Heart left ventricle (tissue), 16 donors: ENCODE data around the gene DUSP18. TPM values are rescaled to one million over a fixed set of nuclear protein-coding genes. Genes with fewer than 3 reads are reported as not detected.

Experiments
- ATAC-seq, 4 donors: fragments of 200-7000 bp; cut with Tn5 transposase; one replicate each; pipeline ENCODE4 v1.9.1; 2020 to 2022; ENCODE audit warnings: moderate library complexity in 4 of 4, mild to moderate bottlenecking in 3 of 4, moderate number of reproducible peaks in 1 of 4
- DNase-seq, 5 donors: peaks; one replicate each; pipeline ENCODE4 v3.0.0-alpha.2; 2020
- H3K27ac ChIP-seq, 12 donors: fragments of 200-600 bp; sonication (generic) in 4 of 12; one replicate each; pipeline versions ENCODE4 v1.5.0 to v1.8.0; 2016 to 2022; ENCODE audit warnings: mild to moderate bottlenecking in 2 of 12
- H3K27me3 ChIP-seq, 9 donors: fragments of 200-600 bp; sonication (generic) in 2 of 9; one replicate each; pipeline versions ENCODE4 v1.5.1 to v1.8.0; 2016 to 2022; ENCODE audit warnings: mild to moderate bottlenecking in 3 of 9
- H3K36me3 ChIP-seq, 9 donors: fragments of 200-600 bp; sonication (generic) in 2 of 9; one replicate each; pipeline versions ENCODE4 v1.5.0 to v1.8.0; 2018 to 2022; ENCODE audit warnings: mild to moderate bottlenecking in 2 of 9
- H3K4me1 ChIP-seq, 12 donors: fragments of 200-600 bp; sonication (generic) in 4 of 12; one replicate each; pipeline versions ENCODE4 v1.5.0 to v1.8.0; 2016 to 2022; ENCODE audit warnings: mild to moderate bottlenecking in 3 of 12
- H3K4me3 ChIP-seq, 12 donors: fragments of 200-600 bp; sonication (generic) in 4 of 12; one replicate each; pipeline versions ENCODE4 v1.5.0 to v1.8.0; 2017 to 2022; ENCODE audit warnings: mild to moderate bottlenecking in 9 of 12, moderate library complexity in 4 of 12
- H3K9me3 ChIP-seq, 12 donors: fragments of 200-600 bp; sonication (generic) in 4 of 12; one replicate each; pipeline versions ENCODE4 v1.5.0 to v1.8.0; 2016 to 2022; ENCODE audit warnings: mild to moderate bottlenecking in 1 of 12
- POLR2A ChIP-seq, 2 donors: fragments of 450-650 bp; IDR thresholded peaks; one replicate each; pipeline ENCODE4 v1.6.1; 2017; ENCODE audit warnings: antibody characterized with exemption in 2 of 2, mild to moderate bottlenecking in 2 of 2, moderate library complexity in 2 of 2
- WGBS, 4 donors: extraction: QIAGEN DNeasy Blood & Tissue Kit in 2 of 4; methylation state at CpG; one replicate each; pipeline versions ENCODE4 v1.1.5 to v1.1.7; 2013 to 2018; 5-methylcytosine and 5-hydroxymethylcytosine counted together
- intact Hi-C, 10 donors: fragments of 100-400 bp; cut with DNase I; formaldehyde crosslinking; loops; one replicate each; pipeline versions ENCODE4 v1.11.1 to v1.14.2; 2022
- polyA plus RNA-seq, 2 donors: library from polyadenylated mRNA; stranded (reverse); fragments of 200-250 nt; gene quantifications; one replicate each; pipeline ENCODE4 v1.2.3, GENCODE V29; 2013
- total RNA-seq, 9 donors: library from RNA; depleted of rRNA in 2 of 9; stranded (reverse); fragments of >200 nt in 2 of 9; fragmentation: NEBNext Ultra II Directional in 3 of 9; extraction: Animal tissue kit (Norgen Biotek cat#: 25700) in 3 of 9; gene quantifications; one replicate each; pipeline versions ENCODE4 v1.1.0 to v1.2.4, GENCODE V29; 2016 to 2023
- TF ChIP-seq, protein P1 (sequence below), 12 donors: fragments of 200-600 bp; sonication (generic) in 4 of 12; IDR thresholded peaks; one replicate each; pipeline versions ENCODE4 v1.5.0 to v1.8.0; 2018 to 2022; ENCODE audit warnings: antibody characterized with exemption in 12 of 12, mild to moderate bottlenecking in 5 of 12
- donor health status: ischemic (EF 13 %, LVEDD 7.1; RV severe dilation, severe dysfunction).
- donor health status: healthy with polysubstance abuse.
- donor health status: DM: no; HTN: yes; CAD: no.
- donor health status: DM: no; HTN: no; CAD: no.
- donor health status: ischemic (EF 25% LVEDD 6.9; RV normal size, moderate dysfunction).
- donor health status: ischemic (EF 25% LVEDD 5.7; RV mildly dilated, moderate dysfunction).
- donor health status: healthy.
- donor health status: DM: yes; HTN: yes; CAD: no.
- donor health status: ischemic (EF 35%, LVEDD 5.7; RV mildly dilated, moderate dysfunction).
- donor health status: nonischemic (EF 11% LVEDD 7.7; RV severe dilation, severe dysfunction).
- donor health status: DM: yes; HTN: yes; CAD: no.
- donor health status: PGD.
- donor health status: ischemic (EF 29% LVEDD 5.4; RV normal size, mild dysfunction).
- donor health status: nonischemic (EF 23%, LVEDD 6.1; RV moderate dilation, normal function).

The DUSP18 gene
- total and polyA plus RNA-seq, 11 donors, result 1.6 to 6.1 (median 3.1) TPM

DNA sequence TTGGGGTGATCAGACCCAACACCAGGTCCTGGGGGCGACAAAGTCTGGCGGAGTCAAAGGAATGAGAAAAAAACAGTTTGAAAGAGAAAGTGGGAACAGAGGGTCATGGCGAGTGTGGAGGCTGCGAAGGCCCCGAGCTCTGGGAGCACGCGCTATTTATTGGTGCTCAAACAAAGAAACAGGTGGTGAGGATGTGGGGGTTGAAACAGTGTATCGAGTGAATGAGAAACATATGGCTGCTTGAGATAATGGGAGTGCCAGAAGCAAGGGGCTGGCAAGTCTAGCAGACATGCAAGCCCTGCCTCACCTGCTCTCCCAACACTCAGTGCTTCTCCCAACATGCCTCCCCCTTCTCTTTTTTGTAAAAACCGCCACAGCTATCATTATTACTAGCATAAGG, 7.8 kb upstream of the DUSP18 start:
- 71 to 86% (median 77%) methylated on average over 9 of the region's 9 CpGs for WGBS, 4 donors
- intact Hi-C loops, result loop anchor here in 1 of 10 donors (5.0 kb wide), 1 partner anchor 38 kb away; the partner anchor contains the start of gene SLC35E4
- TF ChIP-seq POLR2A (IDR thresholded peaks at IDR 0.05), result no peak
- TF ChIP-seq, protein P1, sequence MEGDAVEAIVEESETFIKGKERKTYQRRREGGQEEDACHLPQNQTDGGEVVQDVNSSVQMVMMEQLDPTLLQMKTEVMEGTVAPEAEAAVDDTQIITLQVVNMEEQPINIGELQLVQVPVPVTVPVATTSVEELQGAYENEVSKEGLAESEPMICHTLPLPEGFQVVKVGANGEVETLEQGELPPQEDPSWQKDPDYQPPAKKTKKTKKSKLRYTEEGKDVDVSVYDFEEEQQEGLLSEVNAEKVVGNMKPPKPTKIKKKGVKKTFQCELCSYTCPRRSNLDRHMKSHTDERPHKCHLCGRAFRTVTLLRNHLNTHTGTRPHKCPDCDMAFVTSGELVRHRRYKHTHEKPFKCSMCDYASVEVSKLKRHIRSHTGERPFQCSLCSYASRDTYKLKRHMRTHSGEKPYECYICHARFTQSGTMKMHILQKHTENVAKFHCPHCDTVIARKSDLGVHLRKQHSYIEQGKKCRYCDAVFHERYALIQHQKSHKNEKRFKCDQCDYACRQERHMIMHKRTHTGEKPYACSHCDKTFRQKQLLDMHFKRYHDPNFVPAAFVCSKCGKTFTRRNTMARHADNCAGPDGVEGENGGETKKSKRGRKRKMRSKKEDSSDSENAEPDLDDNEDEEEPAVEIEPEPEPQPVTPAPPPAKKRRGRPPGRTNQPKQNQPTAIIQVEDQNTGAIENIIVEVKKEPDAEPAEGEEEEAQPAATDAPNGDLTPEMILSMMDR (IDR thresholded peaks at IDR 0.05), result no peak
- H3K9me3 ChIP-seq, result no peaks in the 10 kb centered on the region
- no peaks in the 10 kb centered on the region for H3K36me3 ChIP-seq
- DNase-seq (no peak), ATAC-seq (no peak)
- H3K27me3 ChIP-seq, result peaks cover 0 to 14% (median 0%) of the 10 kb centered on the region in 9 donors
- no peak overlapping the region for H3K27ac ChIP-seq
- no peak overlapping the region for H3K4me3 ChIP-seq
- peaks cover 0 to 1% (median 0%) of the 10 kb centered on the region in 12 donors for H3K4me1 ChIP-seq

DNA sequence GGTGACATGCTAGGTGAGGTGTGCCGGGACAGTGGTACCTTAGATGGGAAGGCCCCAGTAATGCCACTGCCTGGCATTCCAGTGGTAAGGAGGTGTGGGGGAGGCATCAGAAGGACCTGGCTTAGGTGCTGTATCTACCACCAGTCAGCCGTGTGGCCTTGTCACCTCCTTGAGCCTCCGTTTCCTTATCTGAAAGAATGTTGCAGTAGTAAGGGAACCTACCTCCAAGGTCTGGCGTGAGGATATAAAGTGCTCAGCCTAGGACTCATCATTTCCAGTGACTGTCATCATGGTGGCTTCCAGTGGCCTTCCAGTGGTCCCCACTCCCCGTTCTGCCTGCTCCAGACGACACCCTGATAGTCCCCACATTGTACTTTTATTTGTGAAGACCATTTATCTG, 6.8 kb upstream of the DUSP18 start:
- DNase-seq, result no peak
- Histone ChIP-seq H3K4me1 (no peaks in the 10 kb centered on the region), H3K27ac (no peak overlapping the region), H3K9me3 (no peaks in the 10 kb centered on the region), H3K36me3 (no peaks in the 10 kb centered on the region), H3K27me3 (peaks cover 0 to 14% (median 0%) of the 10 kb centered on the region in 9 donors), H3K4me3 (no peak overlapping the region)
- intact Hi-C loops, result loop anchor here in 1 of 10 donors (5.0 kb wide), 1 partner anchor 37 kb away; the partner anchor contains the start of gene SLC35E4
- WGBS, 4 donors, result 83 to 87% (median 84%) methylated on average over 6 of the region's 6 CpGs
- TF ChIP-seq, protein P1 (IDR thresholded peaks at IDR 0.05), result no peak
- TF ChIP-seq POLR2A (IDR thresholded peaks at IDR 0.05), result no peak
- no peak for ATAC-seq

DNA sequence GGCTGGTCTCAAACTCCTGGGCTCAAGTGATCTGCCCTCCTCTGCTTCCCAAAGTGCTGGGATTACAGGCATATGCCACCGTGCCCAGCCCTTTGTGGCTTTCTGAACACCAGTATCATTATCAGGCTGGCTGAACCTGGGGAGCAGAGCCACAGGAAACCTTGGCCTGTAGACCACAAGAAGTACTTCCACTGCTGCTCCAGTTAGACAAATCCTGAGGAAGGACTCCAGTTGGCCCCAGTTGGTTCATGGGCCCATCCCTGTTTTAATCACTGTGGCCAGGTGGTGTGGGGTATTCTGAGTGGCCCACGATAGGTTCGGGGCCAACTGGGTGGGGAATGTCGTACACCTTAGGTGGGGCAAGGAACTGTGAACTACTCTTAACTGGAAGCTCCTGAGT, 5.5 kb upstream of the DUSP18 start:
- no peak for DNase-seq
- 84 to 91% (median 89%) methylated on average over 4 of the region's 4 CpGs for WGBS, 4 donors
- no peak overlapping the region for H3K27ac ChIP-seq
- no peak overlapping the region for H3K4me3 ChIP-seq
- H3K36me3 ChIP-seq, result no peaks in the 10 kb centered on the region
- ATAC-seq, result no peak
- peaks cover 0 to 14% (median 0%) of the 10 kb centered on the region in 9 donors for H3K27me3 ChIP-seq
- no peaks in the 10 kb centered on the region for H3K9me3 ChIP-seq
- no peak for TF ChIP-seq POLR2A (IDR thresholded peaks at IDR 0.05)
- TF ChIP-seq, protein P1 (IDR thresholded peaks at IDR 0.05), result no peak
- intact Hi-C loops, result loop anchor here in 1 of 10 donors (5.0 kb wide), 1 partner anchor 36 kb away; the partner anchor contains the start of gene SLC35E4
- peaks cover 0 to 5% (median 4%) of the 10 kb centered on the region in 12 donors for H3K4me1 ChIP-seq

DNA sequence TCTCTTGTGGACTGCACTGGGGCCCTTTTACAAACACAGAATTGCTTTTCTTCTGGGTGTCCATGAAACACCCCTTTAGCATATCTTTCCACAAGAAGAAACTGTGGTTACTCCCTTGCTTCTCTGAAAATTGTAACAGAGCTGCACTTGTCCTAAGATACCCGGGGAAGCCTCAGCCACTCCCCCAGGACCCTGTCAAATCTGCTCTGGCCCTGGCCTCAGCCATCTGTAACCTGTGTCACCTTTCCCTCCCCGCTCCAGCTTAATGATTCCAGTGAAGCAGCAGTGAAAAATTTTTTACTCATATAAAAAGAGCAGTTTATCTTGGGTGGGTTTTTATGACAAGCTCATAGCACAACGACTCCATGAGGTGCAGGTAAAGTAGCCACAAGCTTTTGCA, 3.4 kb upstream of the DUSP18 start:
- WGBS, 4 donors, result 74 to 81% (median 77%) methylated on average over 3 of the region's 3 CpGs

More for the DNA sequence above, 3.4 kb upstream of the DUSP18 start:
- H3K27ac ChIP-seq, result no peak overlapping the region
- H3K27me3 ChIP-seq, result peaks cover 0 to 11% (median 0%) of the 10 kb centered on the region in 9 donors
- H3K9me3 ChIP-seq, result no peaks in the 10 kb centered on the region
- ATAC-seq, result no peak
- TF ChIP-seq, protein P1 (IDR thresholded peaks at IDR 0.05), result no peak
- TF ChIP-seq POLR2A (IDR thresholded peaks at IDR 0.05), result no peak
- H3K36me3 ChIP-seq, result no peaks in the 10 kb centered on the region
- intact Hi-C loops, result loop anchor here in 1 of 10 donors (5.0 kb wide), 1 partner anchor 34 kb away; the partner anchor contains the start of gene SLC35E4
- DNase-seq, result no peak
- H3K4me1 ChIP-seq, result peaks cover 0 to 18% (median 11%) of the 10 kb centered on the region in 12 donors
- no peak overlapping the region for H3K4me3 ChIP-seq
